SHP77 treated with DMSO at 0.1 percent for 48 hours (cell line): ENCODE results near the gene FRA10AC1.

Source experiments
- DNase-seq: peaks from one replicate; lab custom pipeline; 2025; lab: John Stamatoyannopoulos, UW

The FRA10AC1 gene

DNA sequence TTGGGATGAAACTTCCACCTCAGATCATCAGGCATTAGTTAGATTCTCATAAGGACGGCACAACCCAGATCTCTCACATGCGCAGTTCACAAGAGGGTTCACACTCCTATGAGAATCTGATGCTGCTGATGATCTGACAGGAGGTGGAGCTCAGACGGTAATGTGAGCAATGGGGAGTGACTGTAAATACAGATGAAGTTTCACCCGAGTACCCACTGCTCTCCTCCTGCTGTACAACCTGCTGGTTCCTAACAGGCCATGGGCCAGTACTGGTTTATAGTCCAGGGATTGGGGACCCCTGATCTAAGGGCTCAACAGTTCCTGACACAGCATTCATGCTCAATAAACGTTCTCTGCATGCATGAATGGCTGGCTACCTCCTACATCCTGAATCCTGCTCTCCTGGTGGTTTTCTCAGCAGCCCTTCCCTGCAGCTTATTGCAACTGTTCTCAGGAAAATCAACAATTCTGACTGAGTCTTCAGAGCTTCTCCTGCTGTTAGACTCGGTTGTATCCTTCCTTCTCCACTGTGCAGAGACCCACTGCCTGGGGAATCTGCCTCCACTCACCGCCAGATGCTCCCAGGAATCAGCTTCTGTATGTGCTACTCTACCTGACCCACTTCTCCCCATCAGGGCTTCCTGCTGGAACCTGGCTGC is 72.6 kb downstream of the FRA10AC1 start:
- no peak for DNase-seq

- DNase-seq = no peak
These were observed 73.5 kb downstream of the FRA10AC1 start for GRCh38 chr10:93628858-93629257.

DNA sequence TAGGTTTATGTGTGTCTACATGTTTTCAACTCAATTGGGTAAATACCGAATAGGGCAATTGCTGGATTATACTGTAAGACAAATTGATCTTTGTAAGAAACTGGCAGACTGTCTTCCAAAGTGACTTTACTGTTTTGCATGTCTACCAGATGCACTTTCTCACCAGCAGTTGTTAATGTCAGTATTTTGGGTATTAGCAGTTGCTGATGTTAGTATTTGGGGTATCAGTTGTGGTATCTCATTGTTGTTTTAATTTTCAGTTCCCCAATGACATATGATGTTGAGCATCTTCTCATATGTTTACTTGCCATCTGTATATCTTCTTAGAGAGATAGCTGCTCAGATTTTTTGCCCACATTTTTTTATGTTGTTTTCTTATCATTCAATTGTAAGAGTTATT is 79.5 kb downstream of the FRA10AC1 start:
- no peak for DNase-seq

- no peak for DNase-seq
These were observed 81.5 kb downstream of the FRA10AC1 start for GRCh38 chr10:93620925-93621324.
